Measurements from ENCODE around the gene CPA1.

Gene CPA1

DNA sequence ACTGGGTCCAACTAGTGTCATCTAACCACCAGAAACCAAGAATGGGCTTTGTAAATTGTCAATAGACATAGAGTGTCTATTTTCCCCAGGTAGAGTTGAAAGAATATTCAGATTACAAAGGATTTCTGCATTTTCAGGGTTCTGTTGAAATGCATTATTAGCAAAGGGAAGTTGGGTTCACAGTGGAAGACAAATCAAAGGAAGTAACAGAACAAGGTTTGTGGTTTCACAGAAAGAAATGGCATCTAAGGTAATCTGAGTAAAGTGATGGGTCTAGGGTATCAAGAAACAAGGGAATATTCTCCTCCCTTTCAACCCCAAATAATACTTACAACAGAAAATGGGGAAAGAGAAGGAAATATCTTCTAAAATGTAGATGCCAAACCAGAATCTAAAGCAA lies 34.7 kb downstream of the CPA1 start:
- Histone ChIP-seq H3K4me3 (ENCODE audit: low read length) (no peak overlapping the region), H3K4me1 (ENCODE audit: control insufficient read depth, low read length) (no peaks in the 10 kb centered on the region), H3K36me3 (ENCODE audit: control insufficient read depth, low read length) (peaks cover 9% of the 10 kb centered on the region), H3K4me2 (ENCODE audit: low read length) (no peak overlapping the region), H4K20me1 (ENCODE audit: control insufficient read depth, insufficient read depth, low read depth, low read length) (no peaks in the 10 kb centered on the region), H3K27me3 (ENCODE audit: control insufficient read depth, low read length) (no peaks in the 10 kb centered on the region), H3K79me2 (ENCODE audit: control insufficient read depth, low read length) (no peaks in the 10 kb centered on the region), H3F3A (ENCODE audit: control insufficient read depth, insufficient read depth) (no peaks in the 10 kb centered on the region), H3K27ac (ENCODE audit: low read depth, low read length) (no peak overlapping the region), H3K9me3 (ENCODE audit: control insufficient read depth, insufficient read depth, low read length) (no peaks in the 10 kb centered on the region), H3K9me2 (replicated peaks; ENCODE audit: control insufficient read depth, low read length) (no peaks in the 10 kb centered on the region)
- TF ChIP-seq EZH2phosphoT487 (IDR thresholded peaks at IDR 0.05; ENCODE audit: borderline replicate concordance, low read length): no peak
- TF ChIP-seq, protein P1, sequence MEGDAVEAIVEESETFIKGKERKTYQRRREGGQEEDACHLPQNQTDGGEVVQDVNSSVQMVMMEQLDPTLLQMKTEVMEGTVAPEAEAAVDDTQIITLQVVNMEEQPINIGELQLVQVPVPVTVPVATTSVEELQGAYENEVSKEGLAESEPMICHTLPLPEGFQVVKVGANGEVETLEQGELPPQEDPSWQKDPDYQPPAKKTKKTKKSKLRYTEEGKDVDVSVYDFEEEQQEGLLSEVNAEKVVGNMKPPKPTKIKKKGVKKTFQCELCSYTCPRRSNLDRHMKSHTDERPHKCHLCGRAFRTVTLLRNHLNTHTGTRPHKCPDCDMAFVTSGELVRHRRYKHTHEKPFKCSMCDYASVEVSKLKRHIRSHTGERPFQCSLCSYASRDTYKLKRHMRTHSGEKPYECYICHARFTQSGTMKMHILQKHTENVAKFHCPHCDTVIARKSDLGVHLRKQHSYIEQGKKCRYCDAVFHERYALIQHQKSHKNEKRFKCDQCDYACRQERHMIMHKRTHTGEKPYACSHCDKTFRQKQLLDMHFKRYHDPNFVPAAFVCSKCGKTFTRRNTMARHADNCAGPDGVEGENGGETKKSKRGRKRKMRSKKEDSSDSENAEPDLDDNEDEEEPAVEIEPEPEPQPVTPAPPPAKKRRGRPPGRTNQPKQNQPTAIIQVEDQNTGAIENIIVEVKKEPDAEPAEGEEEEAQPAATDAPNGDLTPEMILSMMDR (IDR thresholded peaks at IDR 0.05; ENCODE audit: low read depth, low read length, poor library complexity, severe bottlenecking): no peak

DNA sequence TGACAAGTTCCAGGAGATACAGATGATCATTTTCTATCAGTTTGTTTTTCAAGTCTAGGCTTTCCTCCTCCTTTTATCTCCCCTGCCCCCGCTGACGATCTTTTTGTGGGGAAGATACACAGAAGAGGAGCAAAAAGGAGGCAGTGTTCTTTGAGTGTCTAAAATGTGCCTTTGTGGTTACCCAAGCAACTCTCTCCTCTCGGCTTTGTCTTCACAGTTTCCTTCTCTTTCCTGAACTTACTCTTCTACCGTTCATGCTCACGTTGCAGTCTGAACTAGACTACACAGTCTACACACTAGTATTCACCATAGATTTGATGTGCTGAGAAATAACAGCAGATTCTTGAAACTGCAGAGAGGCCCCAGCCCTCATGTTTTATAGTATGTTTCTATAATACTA lies 36.9 kb downstream of the CPA1 start:
- Histone ChIP-seq H3K36me3 (ENCODE audit: control insufficient read depth, low read length) (peaks cover 5% of the 10 kb centered on the region), H3K27me3 (ENCODE audit: control insufficient read depth, low read length) (no peaks in the 10 kb centered on the region), H3K9me3 (ENCODE audit: control insufficient read depth, insufficient read depth, low read length) (no peaks in the 10 kb centered on the region), H3K4me3 (ENCODE audit: low read length) (no peak overlapping the region), H3F3A (ENCODE audit: control insufficient read depth, insufficient read depth) (no peaks in the 10 kb centered on the region), H3K4me1 (ENCODE audit: control insufficient read depth, low read length) (no peaks in the 10 kb centered on the region), H3K79me2 (ENCODE audit: control insufficient read depth, low read length) (no peaks in the 10 kb centered on the region), H3K27ac (ENCODE audit: low read depth, low read length) (no peak overlapping the region), H3K9me2 (replicated peaks; ENCODE audit: control insufficient read depth, low read length) (no peaks in the 10 kb centered on the region), H4K20me1 (ENCODE audit: control insufficient read depth, insufficient read depth, low read depth, low read length) (no peaks in the 10 kb centered on the region), H3K4me2 (ENCODE audit: low read length) (no peak overlapping the region)
- TF ChIP-seq, protein P1 (IDR thresholded peaks at IDR 0.05; ENCODE audit: low read depth, low read length, poor library complexity, severe bottlenecking): no peak
- TF ChIP-seq EZH2phosphoT487 (IDR thresholded peaks at IDR 0.05; ENCODE audit: borderline replicate concordance, low read length): no peak

DNA sequence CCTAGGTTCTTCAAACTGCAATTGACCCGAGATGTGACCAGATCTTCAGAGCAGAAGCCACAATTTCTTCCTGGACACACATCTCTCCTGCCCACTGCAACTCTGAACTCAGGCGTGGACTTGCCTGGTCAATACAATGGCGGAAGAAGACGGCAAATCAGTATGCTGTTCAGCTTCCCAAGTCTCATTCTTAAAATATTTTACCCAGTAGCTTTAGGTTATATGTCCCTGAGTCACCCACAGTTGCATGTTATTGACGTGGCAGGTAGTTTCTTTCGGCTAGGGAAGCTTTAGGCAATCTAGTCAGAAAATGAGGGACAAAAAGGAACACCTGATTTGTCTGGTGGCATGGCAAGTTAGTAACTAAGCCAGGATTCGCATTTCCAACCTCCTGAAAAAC lies 38.0 kb downstream of the CPA1 start:
- Histone ChIP-seq H4K20me1 (ENCODE audit: control insufficient read depth, insufficient read depth, low read depth, low read length) (no peaks in the 10 kb centered on the region), H3K4me3 (ENCODE audit: low read length) (no peak overlapping the region), H3K4me2 (ENCODE audit: low read length) (no peak overlapping the region), H3K27me3 (ENCODE audit: control insufficient read depth, low read length) (no peaks in the 10 kb centered on the region), H3K36me3 (ENCODE audit: control insufficient read depth, low read length) (peaks cover 5% of the 10 kb centered on the region), H3F3A (ENCODE audit: control insufficient read depth, insufficient read depth) (no peaks in the 10 kb centered on the region), H3K4me1 (ENCODE audit: control insufficient read depth, low read length) (no peaks in the 10 kb centered on the region), H3K9me3 (ENCODE audit: control insufficient read depth, insufficient read depth, low read length) (no peaks in the 10 kb centered on the region), H3K79me2 (ENCODE audit: control insufficient read depth, low read length) (no peaks in the 10 kb centered on the region), H3K9me2 (replicated peaks; ENCODE audit: control insufficient read depth, low read length) (no peaks in the 10 kb centered on the region), H3K27ac (ENCODE audit: low read depth, low read length) (no peak overlapping the region)
- TF ChIP-seq, protein P1 (IDR thresholded peaks at IDR 0.05; ENCODE audit: low read depth, low read length, poor library complexity, severe bottlenecking): no peak
- TF ChIP-seq EZH2phosphoT487 (IDR thresholded peaks at IDR 0.05; ENCODE audit: borderline replicate concordance, low read length): no peak

DNA sequence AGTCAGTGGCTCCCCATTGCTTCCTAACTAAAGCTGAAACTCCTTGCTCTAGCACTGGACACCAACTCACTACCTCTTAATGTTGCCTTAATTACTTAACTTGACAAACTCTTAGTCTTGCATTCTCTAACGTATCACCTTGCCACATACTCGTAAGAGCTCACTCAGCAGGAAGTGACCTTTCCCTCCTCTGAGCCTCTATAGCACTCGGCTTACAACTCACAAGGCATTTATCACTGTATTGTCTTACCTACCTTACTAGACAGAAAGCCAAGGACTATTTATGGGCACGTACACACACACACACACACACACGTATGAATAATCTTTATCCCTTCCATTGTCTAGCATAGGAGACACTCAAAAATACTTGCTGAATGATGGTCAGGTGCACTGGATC lies 39.4 kb downstream of the CPA1 start:
- no peak overlapping the region for H3K4me3 ChIP-seq (ENCODE audit: low read length)
- no peak overlapping the region for H3K4me2 ChIP-seq (ENCODE audit: low read length)
- peaks cover 3% of the 10 kb centered on the region; the same call in 1 of the 2 replicates for H3K79me2 ChIP-seq (ENCODE audit: control insufficient read depth, low read length)
- H3K9me2 ChIP-seq (replicated peaks; ENCODE audit: control insufficient read depth, low read length): no peaks in the 10 kb centered on the region
- H3K4me1 ChIP-seq (ENCODE audit: control insufficient read depth, low read length): no peaks in the 10 kb centered on the region
- H3F3A ChIP-seq (ENCODE audit: control insufficient read depth, insufficient read depth): no peaks in the 10 kb centered on the region
- no peaks in the 10 kb centered on the region for H4K20me1 ChIP-seq (ENCODE audit: control insufficient read depth, insufficient read depth, low read depth, low read length)
- no peak overlapping the region for H3K27ac ChIP-seq (ENCODE audit: low read depth, low read length)
- no peaks in the 10 kb centered on the region for H3K9me3 ChIP-seq (ENCODE audit: control insufficient read depth, insufficient read depth, low read length)
- TF ChIP-seq EZH2phosphoT487 (IDR thresholded peaks at IDR 0.05; ENCODE audit: borderline replicate concordance, low read length): no peak
- TF ChIP-seq, protein P1 (IDR thresholded peaks at IDR 0.05; ENCODE audit: low read depth, low read length, poor library complexity, severe bottlenecking): no peak
- H3K27me3 ChIP-seq (ENCODE audit: control insufficient read depth, low read length): no peaks in the 10 kb centered on the region
- peaks cover 5% of the 10 kb centered on the region for H3K36me3 ChIP-seq (ENCODE audit: control insufficient read depth, low read length)

Data from DOHH2 (cell line).